AG10803 (cell line): ENCODE data around the gene SIRPB2.
A peak's percentile ranks its signal among the peaks of the same experiment; 100 is the strongest.
"Not testable (repeated sequence)": the region's sequence is repeated elsewhere in the genome, so short reads cannot be mapped to it uniquely, and the experiment has no call there.

Experiments used
- DNase-seq: peaks from one replicate; pipeline ENCODE4 v3.0.0; 2010; ENCODE audit warnings: low read depth
- H3K4me3 ChIP-seq: 2 replicates; pipeline ENCODE4 v1.5.1; 2011; ENCODE audit warnings: mild to moderate bottlenecking, low read length, control low read depth
- CTCF ChIP-seq: conservative IDR thresholded peaks from 2 replicates; pipeline ENCODE4 v1.5.1; 2011; ENCODE audit warnings: mild to moderate bottlenecking, low read length, control low read depth, inconsistent platforms

Gene SIRPB2

GRCh38 chr20:1503564-1504227, 12.5 kb upstream of the SIRPB2 start:
- TF ChIP-seq CTCF, result peak; percentile 100
- peak; percentile 87 for DNase-seq
- no peak overlapping the region for H3K4me3 ChIP-seq

- no peak overlapping the region for H3K4me3 ChIP-seq
- TF ChIP-seq CTCF, result no peak
- DNase-seq, result no peak
These were observed 9.3 kb upstream of the SIRPB2 start for GRCh38 chr20:1500496-1500895.

- no peak for DNase-seq
- H3K4me3 ChIP-seq, result no peak overlapping the region
These were observed 8.6 kb upstream of the SIRPB2 start for GRCh38 chr20:1499528-1500420.

GRCh38 chr20:1497371-1497770, 6.2 kb upstream of the SIRPB2 start:
- not testable (repeated sequence) for H3K4me3 ChIP-seq, DNase-seq

More at GRCh38 chr20:1499528-1500420, 8.6 kb upstream of the SIRPB2 start:
- no peak for TF ChIP-seq CTCF

GRCh38 chr20:1496930-1497329, 5.7 kb upstream of the SIRPB2 start:
- no peak for DNase-seq
- no peak overlapping the region for H3K4me3 ChIP-seq
- TF ChIP-seq CTCF, result no peak

- H3K4me3 ChIP-seq, result no peak overlapping the region
- DNase-seq, result no peak
- TF ChIP-seq CTCF, result no peak
These were observed 3.2 kb upstream of the SIRPB2 start for GRCh38 chr20:1494436-1494835.

GRCh38 chr20:1493536-1493935, 2.3 kb upstream of the SIRPB2 start:
- no peak for TF ChIP-seq CTCF
- DNase-seq, result no peak
- no peak overlapping the region for H3K4me3 ChIP-seq
